ENCODE data around the gene FLII.

FLII gene

DNA sequence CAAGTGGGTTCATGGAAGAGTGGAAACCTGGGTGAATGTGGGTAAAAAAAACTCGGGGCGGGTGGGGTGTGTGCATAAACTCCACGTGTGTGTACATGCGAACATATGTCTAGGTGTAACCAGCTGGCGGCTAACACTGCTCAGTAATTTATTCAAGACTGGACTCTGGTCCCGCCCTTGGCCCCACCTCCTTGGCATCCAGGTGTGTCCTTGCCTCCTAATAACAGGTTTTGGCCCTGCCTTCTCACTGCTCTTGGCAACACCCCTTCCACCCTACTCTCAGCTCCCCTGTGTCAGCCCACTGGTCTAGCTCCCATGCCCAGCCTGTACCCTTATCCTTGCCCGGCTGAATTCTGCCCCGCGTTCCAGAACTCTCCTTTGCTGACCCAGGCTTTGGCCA is 8.3 kb downstream of the FLII start:
- H3K4me3 ChIP-seq (replicated peaks in 1 of 2; ENCODE audit: low read depth in 2 of 2, low read length in 2 of 2) = no peak overlapping the region
- TF ChIP-seq, protein P1, sequence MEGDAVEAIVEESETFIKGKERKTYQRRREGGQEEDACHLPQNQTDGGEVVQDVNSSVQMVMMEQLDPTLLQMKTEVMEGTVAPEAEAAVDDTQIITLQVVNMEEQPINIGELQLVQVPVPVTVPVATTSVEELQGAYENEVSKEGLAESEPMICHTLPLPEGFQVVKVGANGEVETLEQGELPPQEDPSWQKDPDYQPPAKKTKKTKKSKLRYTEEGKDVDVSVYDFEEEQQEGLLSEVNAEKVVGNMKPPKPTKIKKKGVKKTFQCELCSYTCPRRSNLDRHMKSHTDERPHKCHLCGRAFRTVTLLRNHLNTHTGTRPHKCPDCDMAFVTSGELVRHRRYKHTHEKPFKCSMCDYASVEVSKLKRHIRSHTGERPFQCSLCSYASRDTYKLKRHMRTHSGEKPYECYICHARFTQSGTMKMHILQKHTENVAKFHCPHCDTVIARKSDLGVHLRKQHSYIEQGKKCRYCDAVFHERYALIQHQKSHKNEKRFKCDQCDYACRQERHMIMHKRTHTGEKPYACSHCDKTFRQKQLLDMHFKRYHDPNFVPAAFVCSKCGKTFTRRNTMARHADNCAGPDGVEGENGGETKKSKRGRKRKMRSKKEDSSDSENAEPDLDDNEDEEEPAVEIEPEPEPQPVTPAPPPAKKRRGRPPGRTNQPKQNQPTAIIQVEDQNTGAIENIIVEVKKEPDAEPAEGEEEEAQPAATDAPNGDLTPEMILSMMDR (IDR thresholded peaks at IDR 0.05; ENCODE audit: low read depth, low read length) = no peak
- no peak for DNase-seq (ENCODE audit: low read depth in 2 of 2)

GRCh38 chr17:18248811-18249210 is 9.7 kb downstream of the FLII start:
- no peak overlapping the region for H3K4me3 ChIP-seq (replicated peaks in 1 of 2; ENCODE audit: low read depth in 2 of 2, low read length in 2 of 2)
- TF ChIP-seq, protein P1 (IDR thresholded peaks at IDR 0.05; ENCODE audit: low read depth, low read length) = no peak
- no peak for DNase-seq (ENCODE audit: low read depth in 2 of 2)

- TF ChIP-seq, protein P1 (IDR thresholded peaks at IDR 0.05; ENCODE audit: low read depth, low read length) = peak; percentile 69
- H3K4me3 ChIP-seq (replicated peaks in 1 of 2; ENCODE audit: low read depth in 2 of 2, low read length in 2 of 2) = no peak overlapping the region
- DNase-seq (ENCODE audit: low read depth in 2 of 2) = peak; percentile 77 to 83
Observed at GRCh38 chr17:18248300-18248731, 10.2 kb downstream of the FLII start.

DNA sequence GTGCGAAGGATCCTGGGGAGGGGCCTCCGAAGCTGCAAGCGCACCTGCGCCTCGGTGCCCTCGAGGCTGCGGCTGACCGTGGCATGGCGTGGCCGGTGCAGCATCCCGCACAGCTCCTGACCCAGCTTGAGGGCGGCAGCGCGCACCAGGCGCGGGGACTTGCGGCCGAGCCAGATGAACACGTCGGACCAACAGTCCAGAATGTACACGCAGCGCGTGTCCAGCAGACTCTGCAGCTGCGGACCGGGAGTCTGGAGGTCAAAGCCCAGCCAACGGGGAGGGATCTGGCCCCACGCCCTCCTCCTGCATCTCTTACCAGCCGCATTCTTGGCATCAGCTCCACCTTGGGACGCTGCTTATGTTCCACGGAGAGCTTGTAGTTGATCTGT is 10.9 kb downstream of the FLII start:
- no peak for DNase-seq (ENCODE audit: low read depth in 2 of 2)
- no peak overlapping the region for H3K4me3 ChIP-seq (replicated peaks in 1 of 2; ENCODE audit: low read depth in 2 of 2, low read length in 2 of 2)

GRCh38 chr17:18246880-18247612 is 11.5 kb downstream of the FLII start:
- H3K4me3 ChIP-seq (replicated peaks in 1 of 2; ENCODE audit: low read depth in 2 of 2, low read length in 2 of 2) = no peak overlapping the region

More for the DNA sequence above, 10.9 kb downstream of the FLII start:
- TF ChIP-seq, protein P1 (IDR thresholded peaks at IDR 0.05; ENCODE audit: low read depth, low read length) = no peak

GRCh38 chr17:18246109-18246725 is 12.3 kb downstream of the FLII start:
- no peak for DNase-seq (ENCODE audit: low read depth in 2 of 2)
- TF ChIP-seq, protein P1 (IDR thresholded peaks at IDR 0.05; ENCODE audit: low read depth, low read length) = no peak

More at GRCh38 chr17:18246880-18247612, 11.5 kb downstream of the FLII start:
- peak; percentile 40 for DNase-seq (ENCODE audit: low read depth in 2 of 2)
- TF ChIP-seq, protein P1 (IDR thresholded peaks at IDR 0.05; ENCODE audit: low read depth, low read length) = no peak

More at GRCh38 chr17:18246109-18246725, 12.3 kb downstream of the FLII start:
- H3K4me3 ChIP-seq (replicated peaks in 1 of 2; ENCODE audit: low read depth in 2 of 2, low read length in 2 of 2) = no peak overlapping the region
